Prostate gland (tissue), 2 donors: Measurements from ENCODE around the gene LTV1.
"Not testable (repeated sequence)": the region's sequence is repeated elsewhere in the genome, so short reads cannot be mapped to it uniquely, and the experiment has no call there.

Experiments
- CTCF ChIP-seq, 4 experiments: fragments of 200-600 bp in 2 of 4; fragments of 450-650 bp in 2 of 4; sonication (generic) in 2 of 4; IDR thresholded peaks; 1 replicate in 3 of 4; 2 replicates in 1 of 4; pipeline ENCODE4 v1.5.1; 2016 to 2019; ENCODE audit warnings: antibody characterized with exemption in 4 of 4, mild to moderate bottlenecking in 2 of 4, moderate library complexity in 2 of 4
- POLR2A ChIP-seq: fragments of 450-650 bp; IDR thresholded peaks from one replicate; pipeline ENCODE4 v1.6.1; 2016; ENCODE audit warnings: antibody characterized with exemption, mild to moderate bottlenecking

- TF ChIP-seq CTCF (IDR thresholded peaks at IDR 0.05); POLR2A: not testable (repeated sequence)
Observed at GRCh38 chr6:143796551-143796950, 46.6 kb upstream of the LTV1 start.
